ENCODE measurements around the gene SLC66A2. TPM values are rescaled to one million over a fixed set of nuclear protein-coding genes. Genes with fewer than 3 reads are reported as not detected.
"Not testable (repeated sequence)": the region's sequence is repeated elsewhere in the genome, so short reads cannot be mapped to it uniquely, and the experiment has no call there.

The SLC66A2 gene
- total RNA-seq, 1 donor from 2014 or later, result 34.4 TPM

- Mint-ChIP-seq H3K4me3 (peak overlapping the region; percentile 41), H3K36me3 (peaks cover 9% of the 10 kb centered on the region), H3K27me3 (ENCODE audit: low read depth) (no peaks in the 10 kb centered on the region), H3K9me3 (no peaks in the 10 kb centered on the region), H3K27ac (peak overlapping the region; percentile 90), H3K4me1 (peaks cover 41% of the 10 kb centered on the region)
- TF ChIP-seq CTCF (IDR thresholded peaks at IDR 0.05; ENCODE audit: unreplicated experiment), result no peak
- no peak for DNase-seq (ENCODE audit: low spot score in 2 of 2, unreplicated experiment in 2 of 2)
Observed at GRCh38 chr18:79962835-79963657, 11.6 kb upstream of the SLC66A2 start.

- H3K36me3 Mint-ChIP-seq, result peaks cover 3% of the 10 kb centered on the region
- peaks cover 41% of the 10 kb centered on the region for H3K4me1 Mint-ChIP-seq
- no peaks in the 10 kb centered on the region for H3K27me3 Mint-ChIP-seq (ENCODE audit: low read depth)
- DNase-seq (ENCODE audit: low spot score in 2 of 2, unreplicated experiment in 2 of 2), result peak in 1 of 2 experiments; percentile 53
- no peak for TF ChIP-seq CTCF (IDR thresholded peaks at IDR 0.05; ENCODE audit: unreplicated experiment)
- peak overlapping the region; percentile 90 for H3K27ac Mint-ChIP-seq
- peak overlapping the region; percentile 5 for H3K4me3 Mint-ChIP-seq
- H3K9me3 Mint-ChIP-seq, result no peaks in the 10 kb centered on the region
Observed at GRCh38 chr18:79962311-79962710, 10.9 kb upstream of the SLC66A2 start.

- Mint-ChIP-seq H3K4me3 (no peak overlapping the region), H3K4me1 (peaks cover 41% of the 10 kb centered on the region), H3K9me3 (no peaks in the 10 kb centered on the region), H3K27me3 (ENCODE audit: low read depth) (no peaks in the 10 kb centered on the region), H3K36me3 (no peaks in the 10 kb centered on the region), H3K27ac (peak overlapping the region; percentile 90)
- no peak for DNase-seq (ENCODE audit: low spot score in 2 of 2, unreplicated experiment in 2 of 2)
- no peak for TF ChIP-seq CTCF (IDR thresholded peaks at IDR 0.05; ENCODE audit: unreplicated experiment)
Observed at GRCh38 chr18:79961527-79962291, 10.3 kb upstream of the SLC66A2 start.

- no peaks in the 10 kb centered on the region for H3K36me3 Mint-ChIP-seq
- no peak overlapping the region for H3K27ac Mint-ChIP-seq
- TF ChIP-seq CTCF (IDR thresholded peaks at IDR 0.05; ENCODE audit: unreplicated experiment), result no peak
- no peaks in the 10 kb centered on the region for H3K9me3 Mint-ChIP-seq
- peaks cover 41% of the 10 kb centered on the region for H3K4me1 Mint-ChIP-seq
- no peak overlapping the region for H3K4me3 Mint-ChIP-seq
- no peak for DNase-seq (ENCODE audit: low spot score in 2 of 2, unreplicated experiment in 2 of 2)
- no peaks in the 10 kb centered on the region for H3K27me3 Mint-ChIP-seq (ENCODE audit: low read depth)
Observed at GRCh38 chr18:79960921-79961526, 9.6 kb upstream of the SLC66A2 start.

- not testable (repeated sequence) for DNase-seq (ENCODE audit: low spot score in 2 of 2, unreplicated experiment in 2 of 2); H3K27me3 Mint-ChIP-seq (ENCODE audit: low read depth); H3K27ac Mint-ChIP-seq; H3K36me3 Mint-ChIP-seq; H3K9me3 Mint-ChIP-seq
- Mint-ChIP-seq H3K4me3 (peak overlapping the region; percentile 42), H3K4me1 (peaks cover 36% of the 10 kb centered on the region)
Observed at GRCh38 chr18:79960161-79960801, 8.8 kb upstream of the SLC66A2 start.

All from mesothelial cell of epicardium (in vitro differentiated cells).